SK-N-MC (cell line): Measurements from ENCODE around the gene ARFGEF2.

Experiments
- DNase-seq: peaks from one replicate; pipeline ENCODE4 v3.0.0-alpha.2; 2011; ENCODE audit warnings: low read depth, low spot score
- H3K27ac ChIP-seq: fragments of 200-600 bp; sonication (generic); 2 replicates; pipeline ENCODE4 v1.5.1; 2016; ENCODE audit warnings: mixed run types
- H3K36me3 ChIP-seq: fragments of 200-600 bp; sonication (generic); 2 replicates; pipeline ENCODE4 v1.6.1; 2017; ENCODE audit warnings: antibody characterized with exemption, low read length, mixed read lengths; ENCODE audit not compliant: insufficient read depth
- H3K4me3 ChIP-seq: fragments of 200-600 bp; sonication (generic); 2 replicates; pipeline ENCODE4 v1.5.1; 2016
- H3K9ac ChIP-seq: fragments of 200-600 bp; sonication (generic); 2 replicates; pipeline ENCODE4 v1.8.0; 2017; ENCODE audit warnings: mixed run types, mixed read lengths; ENCODE audit not compliant: insufficient read length
- H3K9me3 ChIP-seq: fragments of 200-600 bp; sonication (generic); 2 replicates; pipeline ENCODE4 v1.6.1; 2017; ENCODE audit warnings: low read depth, mild to moderate bottlenecking, antibody characterized with exemption, low read length, moderate library complexity, mixed read lengths
- EZH2 ChIP-seq: fragments of 200-600 bp; sonication (generic); IDR thresholded peaks from one replicate; pipeline ENCODE4 v1.6.1; 2017; ENCODE audit warnings: antibody characterized with exemption
- FOXP2 ChIP-seq: optimal IDR thresholded peaks from 2 replicates; pipeline ENCODE3; 2011; ENCODE audit warnings: mild to moderate bottlenecking, moderate library complexity; ENCODE audit not compliant: insufficient read depth; ENCODE audit errors: extremely low read length, control extremely low read depth
- POLR2AphosphoS5 ChIP-seq: IDR thresholded peaks from 2 replicates; pipeline ENCODE4 v1.6.1; 2012; ENCODE audit warnings: mild to moderate bottlenecking, low read depth, low read length, borderline replicate concordance

Gene ARFGEF2

GRCh38 chr20:48959899-48960550 is 38.5 kb downstream of the ARFGEF2 start:
- H3K9ac ChIP-seq, result no peak overlapping the region
- TF ChIP-seq POLR2AphosphoS5 (no peak), EZH2 (no peak), FOXP2 (no peak)
- no peak for DNase-seq
- no peak overlapping the region for H3K27ac ChIP-seq
- H3K36me3 ChIP-seq, result peaks cover 16% of the 10 kb centered on the region
- H3K4me3 ChIP-seq, result no peak overlapping the region
- H3K9me3 ChIP-seq, result no peaks in the 10 kb centered on the region

GRCh38 chr20:48962421-48962820 is 40.9 kb downstream of the ARFGEF2 start:
- H3K27ac ChIP-seq, result no peak overlapping the region
- H3K9ac ChIP-seq, result no peak overlapping the region
- peaks cover 7% of the 10 kb centered on the region; the same call in 1 of the 2 replicates for H3K36me3 ChIP-seq
- no peak for DNase-seq
- H3K9me3 ChIP-seq, result no peaks in the 10 kb centered on the region
- TF ChIP-seq EZH2 (no peak), FOXP2 (no peak), POLR2AphosphoS5 (no peak)
- H3K4me3 ChIP-seq, result no peak overlapping the region

GRCh38 chr20:48962976-48963771 is 41.7 kb downstream of the ARFGEF2 start:
- H3K36me3 ChIP-seq, result peaks cover 7% of the 10 kb centered on the region; the same call in 1 of the 2 replicates

GRCh38 chr20:48965189-48965910 is 43.8 kb downstream of the ARFGEF2 start:
- no peak for DNase-seq
- TF ChIP-seq POLR2AphosphoS5, result no peak
- no peak for TF ChIP-seq FOXP2
- no peak for TF ChIP-seq EZH2
- Histone ChIP-seq H3K27ac (peak overlapping the region; percentile 37; the same call in 1 of the 2 replicates), H3K9ac (no peak overlapping the region), H3K36me3 (peaks cover 18% of the 10 kb centered on the region; the same call in 1 of the 2 replicates), H3K9me3 (no peaks in the 10 kb centered on the region), H3K4me3 (no peak overlapping the region)

More at GRCh38 chr20:48962976-48963771, 41.7 kb downstream of the ARFGEF2 start:
- no peak overlapping the region for H3K9ac ChIP-seq
- no peak for DNase-seq
- H3K4me3 ChIP-seq, result no peak overlapping the region
- no peak overlapping the region for H3K27ac ChIP-seq
- no peaks in the 10 kb centered on the region for H3K9me3 ChIP-seq
- TF ChIP-seq FOXP2, result no peak
- TF ChIP-seq EZH2, result no peak
- no peak for TF ChIP-seq POLR2AphosphoS5

- TF ChIP-seq EZH2, result no peak
- no peak for TF ChIP-seq FOXP2
- no peak for TF ChIP-seq POLR2AphosphoS5
- H3K36me3 ChIP-seq, result peaks cover 47% of the 10 kb centered on the region
Observed at GRCh38 chr20:48970681-48971365, 49.3 kb downstream of the ARFGEF2 start.

GRCh38 chr20:48971956-48972355 is 50.4 kb downstream of the ARFGEF2 start:
- Histone ChIP-seq H3K9me3 (no peaks in the 10 kb centered on the region), H3K9ac (no peak overlapping the region), H3K36me3 (peaks cover 54% of the 10 kb centered on the region), H3K27ac (no peak overlapping the region), H3K4me3 (no peak overlapping the region)
- TF ChIP-seq EZH2 (no peak), FOXP2 (no peak), POLR2AphosphoS5 (no peak)
- DNase-seq, result no peak

More at GRCh38 chr20:48970681-48971365, 49.3 kb downstream of the ARFGEF2 start:
- DNase-seq, result no peak
- Histone ChIP-seq H3K27ac (no peak overlapping the region), H3K4me3 (no peak overlapping the region), H3K9ac (no peak overlapping the region), H3K9me3 (no peaks in the 10 kb centered on the region)

GRCh38 chr20:48972816-48973215 is 51.3 kb downstream of the ARFGEF2 start:
- no peak for DNase-seq
- H3K4me3 ChIP-seq, result no peak overlapping the region
- no peak overlapping the region for H3K9ac ChIP-seq
- no peaks in the 10 kb centered on the region for H3K9me3 ChIP-seq
- peaks cover 57% of the 10 kb centered on the region for H3K36me3 ChIP-seq
- no peak for TF ChIP-seq EZH2
- no peak for TF ChIP-seq POLR2AphosphoS5
- no peak for TF ChIP-seq FOXP2
- H3K27ac ChIP-seq, result no peak overlapping the region
